Lower leg skin (tissue), 3 donors: Measurements from ENCODE around the gene HCAR3.
"Not testable (repeated sequence)": the region's sequence is repeated elsewhere in the genome, so short reads cannot be mapped to it uniquely, and the experiment has no call there.

Experiments
- POLR2A ChIP-seq, 2 donors: fragments of 450-650 bp; IDR thresholded peaks; one replicate each; pipeline ENCODE4 v1.6.1; 2016 to 2017; ENCODE audit warnings: antibody characterized with exemption in 2 of 2, mild to moderate bottlenecking in 1 of 2, moderate library complexity in 1 of 2
- TF ChIP-seq, protein P1 (sequence below), 3 donors: fragments of 450-650 bp; IDR thresholded peaks; one replicate each; pipeline ENCODE4 v1.5.1; 2016; ENCODE audit warnings: antibody characterized with exemption in 3 of 3, mild to moderate bottlenecking in 3 of 3, moderate library complexity in 2 of 3

- TF ChIP-seq, protein P1, sequence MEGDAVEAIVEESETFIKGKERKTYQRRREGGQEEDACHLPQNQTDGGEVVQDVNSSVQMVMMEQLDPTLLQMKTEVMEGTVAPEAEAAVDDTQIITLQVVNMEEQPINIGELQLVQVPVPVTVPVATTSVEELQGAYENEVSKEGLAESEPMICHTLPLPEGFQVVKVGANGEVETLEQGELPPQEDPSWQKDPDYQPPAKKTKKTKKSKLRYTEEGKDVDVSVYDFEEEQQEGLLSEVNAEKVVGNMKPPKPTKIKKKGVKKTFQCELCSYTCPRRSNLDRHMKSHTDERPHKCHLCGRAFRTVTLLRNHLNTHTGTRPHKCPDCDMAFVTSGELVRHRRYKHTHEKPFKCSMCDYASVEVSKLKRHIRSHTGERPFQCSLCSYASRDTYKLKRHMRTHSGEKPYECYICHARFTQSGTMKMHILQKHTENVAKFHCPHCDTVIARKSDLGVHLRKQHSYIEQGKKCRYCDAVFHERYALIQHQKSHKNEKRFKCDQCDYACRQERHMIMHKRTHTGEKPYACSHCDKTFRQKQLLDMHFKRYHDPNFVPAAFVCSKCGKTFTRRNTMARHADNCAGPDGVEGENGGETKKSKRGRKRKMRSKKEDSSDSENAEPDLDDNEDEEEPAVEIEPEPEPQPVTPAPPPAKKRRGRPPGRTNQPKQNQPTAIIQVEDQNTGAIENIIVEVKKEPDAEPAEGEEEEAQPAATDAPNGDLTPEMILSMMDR (IDR thresholded peaks at IDR 0.05): not testable (repeated sequence)
- not testable (repeated sequence) for TF ChIP-seq POLR2A (IDR thresholded peaks at IDR 0.05)
Measured at GRCh38 chr12:122680989-122681388, 35.6 kb downstream of the HCAR3 start.
